ENCODE data around the gene SLF1.

DNA sequence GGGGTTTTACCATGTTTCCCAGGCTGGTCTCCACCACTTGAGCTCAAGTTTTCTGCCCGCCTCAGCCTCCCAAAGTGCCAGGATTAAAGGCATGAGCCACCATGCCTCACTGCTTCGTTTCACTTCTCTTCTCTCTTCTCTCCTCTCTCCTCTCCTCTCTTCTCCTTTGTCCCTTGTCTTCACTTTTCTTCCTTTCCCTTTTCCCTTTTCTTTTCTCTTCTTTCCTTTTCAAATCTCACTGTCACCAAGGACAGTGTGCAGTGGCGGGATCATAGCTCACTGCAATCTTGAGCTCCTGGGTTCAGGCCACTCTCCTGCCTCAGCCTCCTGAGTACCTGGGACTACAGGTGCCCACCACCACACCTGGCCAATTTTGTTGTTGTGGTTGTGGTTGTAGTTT, 49.5 kb downstream of the SLF1 start:
- TF ChIP-seq, protein P1, sequence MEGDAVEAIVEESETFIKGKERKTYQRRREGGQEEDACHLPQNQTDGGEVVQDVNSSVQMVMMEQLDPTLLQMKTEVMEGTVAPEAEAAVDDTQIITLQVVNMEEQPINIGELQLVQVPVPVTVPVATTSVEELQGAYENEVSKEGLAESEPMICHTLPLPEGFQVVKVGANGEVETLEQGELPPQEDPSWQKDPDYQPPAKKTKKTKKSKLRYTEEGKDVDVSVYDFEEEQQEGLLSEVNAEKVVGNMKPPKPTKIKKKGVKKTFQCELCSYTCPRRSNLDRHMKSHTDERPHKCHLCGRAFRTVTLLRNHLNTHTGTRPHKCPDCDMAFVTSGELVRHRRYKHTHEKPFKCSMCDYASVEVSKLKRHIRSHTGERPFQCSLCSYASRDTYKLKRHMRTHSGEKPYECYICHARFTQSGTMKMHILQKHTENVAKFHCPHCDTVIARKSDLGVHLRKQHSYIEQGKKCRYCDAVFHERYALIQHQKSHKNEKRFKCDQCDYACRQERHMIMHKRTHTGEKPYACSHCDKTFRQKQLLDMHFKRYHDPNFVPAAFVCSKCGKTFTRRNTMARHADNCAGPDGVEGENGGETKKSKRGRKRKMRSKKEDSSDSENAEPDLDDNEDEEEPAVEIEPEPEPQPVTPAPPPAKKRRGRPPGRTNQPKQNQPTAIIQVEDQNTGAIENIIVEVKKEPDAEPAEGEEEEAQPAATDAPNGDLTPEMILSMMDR (IDR thresholded peaks at IDR 0.05), result no peak
- no peak for TF ChIP-seq POLR2A (IDR thresholded peaks at IDR 0.05)
